H1 (cell line): ENCODE results near the gene GXYLT1. TPM values are rescaled to one million over a fixed set of nuclear protein-coding genes. Genes with fewer than 3 reads are reported as not detected.

Experiments
- BCL11A ChIP-seq, 2 experiments: IDR thresholded peaks; one replicate each; pipeline ENCODE4 v1.6.1; 2011; ENCODE audit warnings: low read depth in 2 of 2, low read length in 2 of 2, mild to moderate bottlenecking in 2 of 2
- EP300 ChIP-seq, 2 experiments: IDR thresholded peaks; 1 replicate in 1 of 2; 2 replicates in 1 of 2; pipeline ENCODE4 v1.6.1; 2011 to 2012; ENCODE audit warnings: low read depth in 2 of 2, low read length in 2 of 2, mild to moderate bottlenecking in 2 of 2, borderline replicate concordance in 1 of 2, inconsistent platforms in 1 of 2, moderate library complexity in 1 of 2
- GABPA ChIP-seq: IDR thresholded peaks from 2 replicates; pipeline ENCODE4 v1.6.1; 2011; ENCODE audit warnings: mild to moderate bottlenecking, low read length, moderate library complexity, borderline replicate concordance; ENCODE audit not compliant: insufficient read depth
- KDM4A ChIP-seq: IDR thresholded peaks from one replicate; pipeline ENCODE4 v1.7.1; 2012; ENCODE audit warnings: low read depth, mild to moderate bottlenecking, moderate library complexity, low read length, inconsistent platforms; ENCODE audit not compliant: severe bottlenecking
- RAD21 ChIP-seq, 2 experiments: IDR thresholded peaks in 1 of 2; conservative IDR thresholded peaks in 1 of 2; 2 replicates each; pipeline ENCODE4 v1.6.1; 2011; ENCODE audit warnings: low read depth in 2 of 2, low read length in 2 of 2, improper control_type of control experiment in 1 of 2, inconsistent platforms in 1 of 2, mild to moderate bottlenecking in 1 of 2, moderate library complexity in 1 of 2
- RXRA ChIP-seq: IDR thresholded peaks from 2 replicates; pipeline ENCODE4 v1.6.1; 2011; ENCODE audit warnings: low read depth, mild to moderate bottlenecking, low read length, moderate library complexity; ENCODE audit not compliant: insufficient read depth
- SAP30 ChIP-seq: fragments of 300-600 bp; sonication (generic); IDR thresholded peaks from 2 replicates; pipeline ENCODE4 v1.7.1; 2012; ENCODE audit warnings: low read length, moderate library complexity, mild to moderate bottlenecking, inconsistent platforms; ENCODE audit not compliant: insufficient read depth, insufficient replicate concordance
- SIRT6 ChIP-seq: IDR thresholded peaks from one replicate; pipeline ENCODE4 v1.7.1; 2012; ENCODE audit warnings: low read length, inconsistent platforms
- TAF1 ChIP-seq: IDR thresholded peaks from 2 replicates; pipeline ENCODE4 v1.6.1; 2011; ENCODE audit warnings: mild to moderate bottlenecking, low read depth, low read length
- polyA plus RNA-seq, 7 experiments: library from polyadenylated mRNA; depleted of rRNA in 3 of 7; stranded (reverse) in 5 of 7; unstranded in 2 of 7; fragments of >200 nt in 5 of 7; fragments of 200-250 nt in 2 of 7; gene quantifications; 1 replicate in 5 of 7; 2 replicates in 1 of 7; 4 replicates in 1 of 7; pipeline versions ENCODE4 v1.2.1 to v1.2.3, GENCODE V29; 2011 to 2013; ENCODE audit warnings: missing spikeins in 2 of 7, mixed read lengths in 2 of 7
- total RNA-seq: library from RNA; stranded (reverse); fragmentation: NEBNext Ultra II Directional; extraction: Animal tissue kit (Norgen Biotek cat#: 25700); gene quantifications from 2 replicates; pipeline ENCODE4 v1.2.1, GENCODE V29; 2021

Gene GXYLT1
- total and polyA plus RNA-seq, 2 of the 8 experiments (the other 6 are each of a cell fraction or from before 2014, with no cell fraction given), result 3.1 to 10.7 TPM

- TF ChIP-seq SIRT6 (no peak), RAD21 (IDR thresholded peaks at IDR 0.05 in 1 of 2, conservative IDR thresholded peaks at IDR 0.05 in 1 of 2; ENCODE audit: low read depth in 2 of 2, low read length in 2 of 2) (no peak), GABPA (no peak), TAF1 (no peak), RXRA (no peak), EP300 (IDR thresholded peaks at IDR 0.05; ENCODE audit: borderline replicate concordance in 1 of 2, low read depth in 2 of 2, low read length in 2 of 2) (no peak), SAP30 (no peak), BCL11A (IDR thresholded peaks at IDR 0.05; ENCODE audit: low read depth in 2 of 2, low read length in 2 of 2) (no peak), KDM4A (no peak)
These were observed 9.3 kb downstream of the GXYLT1 start (continued) for GRCh38 chr12:42135259-42135814.
